Mesenchymal stem cell (in vitro differentiated cells and primary cell): Measurements from ENCODE around the gene CABLES2.

Experiments used
- DNase-seq: peaks from one replicate; pipeline ENCODE4 v3.0.0-alpha.2; 2013
- H2AFZ ChIP-seq: one replicate; pipeline ENCODE4 v1.6.1; 2013; ENCODE audit warnings: low read depth, mild to moderate bottlenecking, control low read depth, inconsistent platforms, low read length, moderate library complexity
- H2AK5ac ChIP-seq: 2 replicates; pipeline ENCODE4 v1.6.1; 2013; ENCODE audit warnings: low read length, moderate library complexity, mild to moderate bottlenecking, inconsistent platforms; ENCODE audit not compliant: severe bottlenecking
- H2BK120ac ChIP-seq: one replicate; pipeline ENCODE4 v1.6.1; 2013; ENCODE audit warnings: low read depth, mild to moderate bottlenecking, inconsistent platforms, low read length, moderate library complexity
- H2BK12ac ChIP-seq, 2 experiments: one replicate each; pipeline ENCODE4 v1.6.1; 2013; ENCODE audit warnings: inconsistent platforms in 2 of 2, low read length in 2 of 2, mild to moderate bottlenecking in 2 of 2, moderate library complexity in 2 of 2, control low read depth in 1 of 2
- H2BK15ac ChIP-seq: one replicate; pipeline ENCODE4 v1.6.1; 2013; ENCODE audit warnings: mild to moderate bottlenecking, low read depth, inconsistent platforms; ENCODE audit not compliant: poor library complexity, severe bottlenecking
- H2BK5ac ChIP-seq: 2 replicates; pipeline ENCODE4 v1.6.1; 2013; ENCODE audit warnings: low read depth, mild to moderate bottlenecking, low read length, control low read depth, inconsistent platforms; ENCODE audit not compliant: poor library complexity, severe bottlenecking
- H3K14ac ChIP-seq, 2 experiments: one replicate each; pipeline ENCODE4 v1.6.1; 2013; ENCODE audit warnings: inconsistent platforms in 2 of 2, low read length in 2 of 2, control low read depth in 1 of 2, mild to moderate bottlenecking in 1 of 2, moderate library complexity in 1 of 2
- H3K18ac ChIP-seq, 2 experiments: one replicate each; pipeline ENCODE4 v1.6.1; 2013; ENCODE audit warnings: inconsistent platforms in 2 of 2, low read length in 2 of 2, control low read depth in 1 of 2, low read depth in 1 of 2, mild to moderate bottlenecking in 1 of 2
- H3K23ac ChIP-seq, 2 experiments: one replicate each; pipeline ENCODE4 v1.6.1; 2013; ENCODE audit warnings: inconsistent platforms in 2 of 2, low read length in 2 of 2, mild to moderate bottlenecking in 2 of 2, moderate library complexity in 2 of 2, control low read depth in 1 of 2
- H3K27ac ChIP-seq: 2 replicates; pipeline ENCODE4 v1.5.1; 2013; ENCODE audit warnings: mild to moderate bottlenecking, moderate library complexity, low read length, control low read depth, inconsistent platforms; ENCODE audit not compliant: poor library complexity, severe bottlenecking
- H3K27me3 ChIP-seq, 2 experiments: 2 replicates each; pipeline versions ENCODE4 v1.6.1 to v1.7.0; 2013; ENCODE audit warnings: low read length in 2 of 2, mild to moderate bottlenecking in 2 of 2, moderate library complexity in 2 of 2, control low read depth in 1 of 2, inconsistent platforms in 1 of 2; ENCODE audit not compliant: control insufficient read depth in 1 of 2, insufficient read depth in 1 of 2
- H3K36me3 ChIP-seq, 2 experiments: 2 replicates each; pipeline versions ENCODE4 v1.6.1 to v1.7.0; 2013; ENCODE audit warnings: low read length in 2 of 2, control low read depth in 1 of 2, inconsistent platforms in 1 of 2, low read depth in 1 of 2, mild to moderate bottlenecking in 1 of 2; ENCODE audit not compliant: insufficient read depth in 2 of 2, control insufficient read depth in 1 of 2
- H3K4ac ChIP-seq, 2 experiments: one replicate each; pipeline ENCODE4 v1.6.1; 2013; ENCODE audit warnings: inconsistent platforms in 2 of 2, low read length in 2 of 2, mild to moderate bottlenecking in 2 of 2, moderate library complexity in 2 of 2, control low read depth in 1 of 2, low read depth in 1 of 2
- H3K4me1 ChIP-seq: 2 replicates; pipeline ENCODE4 v1.6.1; 2013; ENCODE audit warnings: low read depth, low read length, control low read depth; ENCODE audit not compliant: control insufficient read depth, insufficient read depth
- H3K4me2 ChIP-seq: 2 replicates; pipeline ENCODE4 v1.6.1; 2013; ENCODE audit warnings: low read length, mild to moderate bottlenecking, inconsistent platforms; ENCODE audit not compliant: poor library complexity, severe bottlenecking
- H3K4me3 ChIP-seq, 2 experiments: 2 replicates each; pipeline versions ENCODE4 v1.5.1 to v1.7.0; 2013; ENCODE audit warnings: low read length in 2 of 2, mild to moderate bottlenecking in 2 of 2, control low read depth in 1 of 2, low read depth in 1 of 2; ENCODE audit not compliant: insufficient read depth in 1 of 2
- H3K79me1 ChIP-seq: replicated peaks from 2 replicates; pipeline ENCODE4 v1.6.1; 2013; ENCODE audit warnings: mild to moderate bottlenecking, control low read depth, low read length, inconsistent platforms; ENCODE audit not compliant: poor library complexity, severe bottlenecking
- H3K9ac ChIP-seq: 2 replicates; pipeline ENCODE4 v1.7.0; 2013; ENCODE audit warnings: mild to moderate bottlenecking, low read length, moderate library complexity
- H3K9me3 ChIP-seq: 2 replicates; pipeline ENCODE4 v1.7.0; 2013; ENCODE audit warnings: mild to moderate bottlenecking, low read length; ENCODE audit not compliant: control insufficient read depth
- H4K8ac ChIP-seq: one replicate; pipeline ENCODE4 v1.6.1; 2013; ENCODE audit warnings: inconsistent platforms, mild to moderate bottlenecking, low read length, moderate library complexity
- H4K91ac ChIP-seq: one replicate; pipeline ENCODE4 v1.6.1; 2013; ENCODE audit warnings: mild to moderate bottlenecking, low read length, inconsistent platforms
- WGBS: methylation state at CpG from one replicate; pipeline ENCODE4 v1.1.7; 2013; ENCODE audit warnings: mixed read lengths; 5-methylcytosine and 5-hydroxymethylcytosine counted together

Gene CABLES2

GRCh38 chr20:62367136-62367632 is 39.9 kb downstream of the CABLES2 start, which contains the start of gene LAMA5:
LAMA5 (minus strand) TSS chr20:62367312; CDS start chr20:62367245, 67 bp downstream.
- WGBS: 0% methylated on average over 1 of the region's 70 CpGs
- peak within 1 kb of the TSS; percentile 63 for H3K9ac ChIP-seq
- peak within 1 kb of the TSS; percentile 49 to 66 for H2BK12ac ChIP-seq
- peaks cover 0 to 32% of the 10 kb centered on the region in 2 experiments for H3K36me3 ChIP-seq
- DNase-seq: no peak
- H3K18ac ChIP-seq: peak within 1 kb of the TSS; percentile 84 to 90
- no peaks in the 10 kb centered on the region for H3K79me1 ChIP-seq
- H2AFZ ChIP-seq: no peak within 1 kb of the TSS
- peak within 1 kb of the TSS; percentile 94 for H4K91ac ChIP-seq
- H3K4ac ChIP-seq: peak within 1 kb of the TSS; percentile 63 to 77
- H3K4me3 ChIP-seq: peak within 1 kb of the TSS; percentile 79 to 80
- peaks cover 81% of the 10 kb centered on the region for H3K4me1 ChIP-seq
- peak within 1 kb of the TSS; percentile 97 for H2BK15ac ChIP-seq
- H3K23ac ChIP-seq: peak within 1 kb of the TSS in 1 of 2 experiments; percentile 30
- peak within 1 kb of the TSS; percentile 90 for H2BK120ac ChIP-seq
- no peaks in the 10 kb centered on the region for H3K9me3 ChIP-seq
- H3K27me3 ChIP-seq: peaks cover 0 to 3% of the 10 kb centered on the region in 2 experiments
- peak within 1 kb of the TSS; percentile 93 for H3K27ac ChIP-seq
- peak within 1 kb of the TSS; percentile 92 for H3K4me2 ChIP-seq
- H3K14ac ChIP-seq: peak within 1 kb of the TSS; percentile 9 to 63
- H2BK5ac ChIP-seq: peak within 1 kb of the TSS; percentile 96
- peak within 1 kb of the TSS; percentile 54 for H4K8ac ChIP-seq
- H2AK5ac ChIP-seq: peak within 1 kb of the TSS; percentile 28

- H2AK5ac ChIP-seq: peak overlapping the region; percentile 3
- peaks cover 81% of the 10 kb centered on the region for H3K4me1 ChIP-seq
- H2AFZ ChIP-seq: no peak overlapping the region
- H2BK12ac ChIP-seq: no peak overlapping the region
- peak overlapping the region; percentile 89 for H2BK5ac ChIP-seq
- DNase-seq: no peak
- H3K9me3 ChIP-seq: no peaks in the 10 kb centered on the region
- H3K27ac ChIP-seq: peak overlapping the region; percentile 79
- no peaks in the 10 kb centered on the region for H3K79me1 ChIP-seq
- H3K18ac ChIP-seq: peak overlapping the region; percentile 55 to 84
- peak overlapping the region; percentile 92 for H3K4me2 ChIP-seq
- peak overlapping the region; percentile 9 to 63 for H3K14ac ChIP-seq
- peaks cover 0 to 3% of the 10 kb centered on the region in 2 experiments for H3K27me3 ChIP-seq
- peak overlapping the region; percentile 79 to 80 for H3K4me3 ChIP-seq
- H4K8ac ChIP-seq: peak overlapping the region; percentile 45
- H3K9ac ChIP-seq: peak overlapping the region; percentile 63
- peak overlapping the region; percentile 36 for H2BK15ac ChIP-seq
- H3K23ac ChIP-seq: peak overlapping the region in 1 of 2 experiments; percentile 30
- H2BK120ac ChIP-seq: peak overlapping the region; percentile 87
- H4K91ac ChIP-seq: peak overlapping the region; percentile 70
- H3K36me3 ChIP-seq: peaks cover 0 to 39% of the 10 kb centered on the region in 2 experiments
- WGBS: 2% methylated on average over 58 of the region's 72 CpGs
- H3K4ac ChIP-seq: peak overlapping the region; percentile 60 to 63
Observed at GRCh38 chr20:62366370-62367135, 40.5 kb downstream of the CABLES2 start.

- Histone ChIP-seq H3K9me3 (no peaks in the 10 kb centered on the region), H3K18ac (peak overlapping the region in 1 of 2 experiments; percentile 79), H3K4me3 (peak overlapping the region; percentile 79 to 80), H3K36me3 (peaks cover 0 to 45% of the 10 kb centered on the region in 2 experiments), H3K4me2 (peak overlapping the region; percentile 92), H2BK12ac (peak overlapping the region in 1 of 2 experiments; percentile 37), H3K14ac (peak overlapping the region; percentile 9 to 63), H3K27ac (peak overlapping the region; percentile 79), H3K9ac (peak overlapping the region; percentile 63), H2AFZ (no peak overlapping the region), H2BK5ac (peak overlapping the region; percentile 34), H3K23ac (no peak overlapping the region), H2BK120ac (no peak overlapping the region), H2BK15ac (peak overlapping the region; percentile 55), H4K91ac (no peak overlapping the region), H3K79me1 (no peaks in the 10 kb centered on the region), H3K27me3 (peaks cover 0 to 3% of the 10 kb centered on the region in 2 experiments), H2AK5ac (peak overlapping the region; percentile 3), H4K8ac (peak overlapping the region; percentile 45), H3K4ac (peak overlapping the region in 1 of 2 experiments; percentile 40), H3K4me1 (peaks cover 81% of the 10 kb centered on the region)
- 20% methylated on average over 6 of the region's 10 CpGs for WGBS
- DNase-seq: no peak
Observed at GRCh38 chr20:62365814-62366369, 41.2 kb downstream of the CABLES2 start.
